ENCODE measurements around the gene FBXO36. TPM values are rescaled to one million over a fixed set of nuclear protein-coding genes. Genes with fewer than 3 reads are reported as not detected.

FBXO36 gene
- polyA plus RNA-seq, 1 experiment: 2.0 TPM

DNA sequence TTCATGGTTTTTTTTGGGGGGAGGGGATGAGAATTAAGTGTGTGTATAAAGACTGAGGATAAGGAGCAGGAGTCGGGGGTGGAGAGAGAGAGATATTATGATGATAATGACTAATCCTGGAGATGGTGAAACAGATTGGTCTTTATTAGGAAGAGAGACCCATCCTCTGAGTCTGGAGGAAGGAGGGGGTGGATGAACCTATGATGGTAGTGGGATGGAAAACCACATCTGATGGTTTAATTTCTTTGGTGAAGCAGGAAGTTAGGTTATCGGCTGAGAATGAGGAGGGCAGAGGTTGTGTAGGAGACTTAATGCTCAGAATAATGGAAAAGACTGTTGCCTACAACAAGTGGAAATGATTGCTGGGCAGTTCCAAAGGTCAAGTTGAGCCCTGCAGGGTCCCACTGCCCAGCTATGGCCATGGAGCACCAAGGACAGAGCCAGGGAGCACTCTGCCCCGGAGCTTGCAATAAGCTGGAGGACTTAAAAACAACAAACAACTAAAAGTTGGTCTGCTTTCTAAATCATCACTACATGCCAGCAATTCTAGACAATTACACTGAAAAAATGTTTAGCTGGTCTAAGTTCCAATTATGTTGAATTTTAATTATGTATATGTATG, 138.5 kb downstream of the FBXO36 start:
- Histone ChIP-seq H3K4me3 (ENCODE audit: low read depth, low read length) (no peak overlapping the region), H3K9me3 (ENCODE audit: control insufficient read depth, insufficient read depth, low read length) (no peaks in the 10 kb centered on the region), H3K27me3 (ENCODE audit: control insufficient read depth, insufficient read depth, low read length) (no peaks in the 10 kb centered on the region), H3K27ac (ENCODE audit: low read depth, low read length) (no peak overlapping the region)
- ChIA-PET CTCF (interaction anchor here (0.5 to 2.7 kb wide), 3 partner anchors 52 to 99 kb away, joined by 4 to 8 read pairs (median 7); no protein-coding TSS in a partner anchor), POLR2A (no interaction called here)
- DNase-seq (ENCODE audit: low read depth, low spot score): no peak
- TF ChIP-seq, protein P1, sequence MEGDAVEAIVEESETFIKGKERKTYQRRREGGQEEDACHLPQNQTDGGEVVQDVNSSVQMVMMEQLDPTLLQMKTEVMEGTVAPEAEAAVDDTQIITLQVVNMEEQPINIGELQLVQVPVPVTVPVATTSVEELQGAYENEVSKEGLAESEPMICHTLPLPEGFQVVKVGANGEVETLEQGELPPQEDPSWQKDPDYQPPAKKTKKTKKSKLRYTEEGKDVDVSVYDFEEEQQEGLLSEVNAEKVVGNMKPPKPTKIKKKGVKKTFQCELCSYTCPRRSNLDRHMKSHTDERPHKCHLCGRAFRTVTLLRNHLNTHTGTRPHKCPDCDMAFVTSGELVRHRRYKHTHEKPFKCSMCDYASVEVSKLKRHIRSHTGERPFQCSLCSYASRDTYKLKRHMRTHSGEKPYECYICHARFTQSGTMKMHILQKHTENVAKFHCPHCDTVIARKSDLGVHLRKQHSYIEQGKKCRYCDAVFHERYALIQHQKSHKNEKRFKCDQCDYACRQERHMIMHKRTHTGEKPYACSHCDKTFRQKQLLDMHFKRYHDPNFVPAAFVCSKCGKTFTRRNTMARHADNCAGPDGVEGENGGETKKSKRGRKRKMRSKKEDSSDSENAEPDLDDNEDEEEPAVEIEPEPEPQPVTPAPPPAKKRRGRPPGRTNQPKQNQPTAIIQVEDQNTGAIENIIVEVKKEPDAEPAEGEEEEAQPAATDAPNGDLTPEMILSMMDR (IDR thresholded peaks at IDR 0.05; ENCODE audit: low read depth, low read length): no peak

Small RNA genes within 50 kb of the gene (small RNA-seq; reads per million reads assigned to genes)
- not detected for gene RNU6-1027P (ENCODE audit: insufficient read length, low read depth)
- not detected for gene RNU6-613P (ENCODE audit: insufficient read length, low read depth)
- gene RNU6-964P (ENCODE audit: insufficient read length, low read depth): not detected
- gene RNY4P19 (ENCODE audit: insufficient read length, low read depth): not detected

Other genes starting within 250 kb of the FBXO36 start
- 0.05 TPM in 1 of 2 replicates, not detected in the other for gene DNER, start 207.9 kb upstream of the FBXO36 start, polyA plus RNA-seq (2011; rRNA removed)
- gene TRIP12, start 494 bp upstream of the FBXO36 start, polyA plus RNA-seq (2011; rRNA removed): 141 and 170 TPM in 2 replicates
- gene SLC16A14, start 146.4 kb downstream of the FBXO36 start, polyA plus RNA-seq (2011; rRNA removed): 2.1 and 2.7 TPM in 2 replicates